HG02884 (cell line): ENCODE measurements around the gene PPM1F.

ENCODE experiments used
- ATAC-seq: cut with Tn5 transposase; IDR thresholded peaks from one replicate; pipeline ENCODE4 v1.9.1; 2021; ENCODE audit warnings: mild to moderate bottlenecking, moderate library complexity; ENCODE audit not compliant: unreplicated experiment

Gene PPM1F

GRCh38 chr22:21961127-21961867 is 8.6 kb upstream of the PPM1F start:
- no peak for ATAC-seq

GRCh38 chr22:21960200-21961126 is 7.8 kb upstream of the PPM1F start:
- ATAC-seq = no peak

- ATAC-seq = no peak
Observed at GRCh38 chr22:21959274-21960074, 6.8 kb upstream of the PPM1F start.

- ATAC-seq = no peak
Observed at GRCh38 chr22:21958360-21959273, 6.0 kb upstream of the PPM1F start.

GRCh38 chr22:21951931-21952465 is 650 bp downstream of the PPM1F start:
- no peak for ATAC-seq

- ATAC-seq = no peak
Observed at GRCh38 chr22:21951062-21951461, 1.6 kb downstream of the PPM1F start.

- ATAC-seq = no peak
Observed at GRCh38 chr22:21949948-21950347, 2.7 kb downstream of the PPM1F start.

- no peak for ATAC-seq
Observed at GRCh38 chr22:21949569-21949918, 3.1 kb downstream of the PPM1F start.

GRCh38 chr22:21948824-21949568 is 3.7 kb downstream of the PPM1F start:
- no peak for ATAC-seq

GRCh38 chr22:21948390-21948789 is 4.3 kb downstream of the PPM1F start:
- no peak for ATAC-seq

GRCh38 chr22:21947040-21948014 is 5.3 kb downstream of the PPM1F start:
- ATAC-seq = no peak

- ATAC-seq = no peak
Observed at GRCh38 chr22:21946262-21946925, 6.3 kb downstream of the PPM1F start.

GRCh38 chr22:21945453-21946261 is 7.0 kb downstream of the PPM1F start:
- no peak for ATAC-seq

GRCh38 chr22:21944871-21945270 is 7.8 kb downstream of the PPM1F start:
- no peak for ATAC-seq

- ATAC-seq = no peak
Observed at GRCh38 chr22:21943571-21944448, 8.8 kb downstream of the PPM1F start.
